Superior temporal gyrus (tissue), 1 donor: ENCODE results near the gene QKI.
"Not testable (repeated sequence)": the region's sequence is repeated elsewhere in the genome, so short reads cannot be mapped to it uniquely, and the experiment has no call there.

Experiments used
- DNase-seq: peaks from one replicate; pipeline ENCODE4 v3.0.0-alpha.2; 2016; ENCODE audit errors: extremely low spot score

QKI gene

GRCh38 chr6:163414946-163415619 is 565 bp downstream of the QKI start:
- DNase-seq = no peak

DNA sequence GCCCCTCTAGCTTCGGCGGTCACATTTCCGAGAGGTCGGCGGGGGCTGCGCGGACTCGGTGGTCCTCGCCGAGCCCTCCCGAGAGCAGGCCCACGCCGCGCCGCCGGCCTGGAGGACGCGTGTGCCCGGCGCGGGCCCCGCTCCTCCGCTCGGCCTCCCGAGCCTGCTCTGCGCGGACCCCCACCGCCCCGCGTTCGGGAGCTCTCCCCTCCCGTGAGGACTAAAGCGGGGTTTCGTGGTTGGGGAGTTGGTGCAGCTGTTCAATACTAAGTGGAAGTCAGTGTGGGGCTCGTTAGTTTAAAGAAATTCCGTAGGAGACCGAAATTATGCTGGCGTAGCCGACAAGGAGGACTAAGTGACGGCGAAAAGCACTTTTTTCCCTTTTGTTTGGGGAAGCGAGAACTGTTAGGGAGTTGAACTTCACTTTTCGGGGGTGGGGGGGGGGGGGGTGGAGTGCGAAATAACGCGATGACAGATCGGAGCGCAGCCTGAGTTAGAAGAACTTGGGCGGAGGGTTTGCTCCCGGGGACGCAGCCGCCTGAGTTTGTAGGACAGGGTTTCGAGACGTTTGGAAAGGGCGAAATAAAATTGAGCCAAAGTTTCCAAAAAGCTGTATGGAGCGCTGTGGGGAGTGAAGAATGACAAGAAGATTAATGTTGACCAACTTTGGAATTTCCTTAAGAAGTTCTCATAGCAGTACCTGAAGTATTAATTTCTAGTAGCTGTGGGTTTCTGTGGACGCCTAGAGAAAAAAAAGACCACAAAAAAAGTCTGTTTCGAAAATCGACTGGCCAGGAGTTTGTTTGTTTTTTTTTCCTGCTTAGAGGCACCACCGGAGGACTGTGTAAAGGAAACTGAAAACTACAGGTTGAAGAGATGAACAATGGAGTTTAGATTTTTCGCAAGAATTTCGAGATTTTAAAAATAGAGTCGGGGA is 1.4 kb downstream of the QKI start:
- peak; percentile 69 for DNase-seq

- DNase-seq = peak; percentile 96
Observed at GRCh38 chr6:163416557-163417253, 2.2 kb downstream of the QKI start.

- DNase-seq = peak; percentile 71
Observed at GRCh38 chr6:163417595-163417994, 3.1 kb downstream of the QKI start.

- peak; percentile 66 for DNase-seq
Observed at GRCh38 chr6:163418311-163419029, 4.0 kb downstream of the QKI start.

GRCh38 chr6:163419413-163420288 is 5.1 kb downstream of the QKI start:
- DNase-seq = peak; percentile 79

GRCh38 chr6:163420289-163420614 is 5.7 kb downstream of the QKI start:
- DNase-seq = peak; percentile 54

DNA sequence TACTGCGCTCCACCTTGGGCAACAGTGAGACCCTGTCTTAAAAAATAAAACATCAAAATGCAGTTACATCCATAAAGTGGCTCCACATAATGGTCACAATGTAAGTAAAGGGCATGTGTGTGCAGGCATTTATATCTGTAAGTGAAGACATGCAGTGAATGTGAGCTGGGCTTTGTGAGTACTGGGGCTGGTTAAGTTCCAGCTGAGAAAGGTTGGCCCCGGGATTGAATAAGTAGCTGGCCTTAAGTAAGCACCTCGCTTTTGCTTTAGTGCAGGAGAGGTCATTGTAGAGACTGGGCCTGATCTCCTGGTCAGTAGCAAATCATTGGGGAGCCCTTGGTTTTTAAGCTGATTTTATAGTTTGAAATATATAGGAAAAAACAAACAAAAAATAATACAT is 8.0 kb downstream of the QKI start:
- DNase-seq = peak; percentile 27

DNA sequence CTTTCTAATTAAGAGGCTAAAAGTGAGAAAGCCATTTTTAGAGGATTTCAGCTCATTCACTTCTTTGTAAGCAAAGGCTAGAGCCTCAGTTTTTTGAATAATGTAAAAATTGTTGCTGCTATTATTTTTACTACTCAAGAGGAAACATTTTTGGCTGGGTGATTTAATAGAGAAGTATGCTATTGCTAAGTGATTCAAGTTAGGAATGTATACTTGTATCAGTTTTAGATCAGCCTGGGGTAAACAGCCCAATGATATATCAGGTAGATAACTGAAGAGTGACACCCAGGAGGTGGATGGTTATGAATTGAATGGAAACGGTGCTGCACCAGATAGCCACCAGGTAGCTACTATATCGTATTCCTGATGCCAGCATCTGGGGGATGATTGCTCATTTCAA is 9.2 kb downstream of the QKI start:
- DNase-seq = peak; percentile 35

DNA sequence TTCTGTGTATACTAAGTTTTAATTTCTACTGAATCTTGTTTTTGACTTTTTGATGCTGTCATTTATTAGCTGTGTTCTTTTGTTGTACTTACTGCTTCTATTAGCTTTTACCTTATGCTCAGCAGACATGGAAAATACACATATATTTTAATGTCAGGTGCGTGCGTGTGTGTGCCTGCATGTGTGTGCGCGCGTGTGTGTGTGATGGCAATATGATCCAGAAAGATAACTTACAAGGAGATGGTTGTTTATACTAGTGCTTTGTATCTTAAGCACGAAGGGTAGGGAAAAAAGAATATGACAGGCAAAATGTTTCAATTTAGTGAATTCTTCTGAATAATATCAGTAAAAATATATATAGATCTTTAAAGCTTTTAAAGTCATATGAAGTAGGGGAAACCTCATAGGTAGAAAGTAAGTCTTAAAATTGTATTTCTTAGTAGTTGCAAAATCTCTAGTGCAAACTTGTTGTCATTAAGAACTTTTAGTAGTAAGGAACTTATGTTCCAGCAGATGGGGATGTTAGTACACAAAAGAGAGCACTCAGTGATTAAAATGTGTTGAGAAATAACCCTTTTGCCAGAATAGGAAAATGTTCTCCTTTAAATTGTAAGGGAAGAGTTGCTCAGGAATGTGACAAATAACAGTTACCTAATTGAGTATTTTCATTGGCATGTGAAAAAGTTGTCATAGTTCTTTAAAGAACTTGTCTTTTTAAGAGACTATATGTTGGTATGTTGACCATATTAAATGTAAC is 13.2 kb downstream of the QKI start:
- no peak for DNase-seq

DNA sequence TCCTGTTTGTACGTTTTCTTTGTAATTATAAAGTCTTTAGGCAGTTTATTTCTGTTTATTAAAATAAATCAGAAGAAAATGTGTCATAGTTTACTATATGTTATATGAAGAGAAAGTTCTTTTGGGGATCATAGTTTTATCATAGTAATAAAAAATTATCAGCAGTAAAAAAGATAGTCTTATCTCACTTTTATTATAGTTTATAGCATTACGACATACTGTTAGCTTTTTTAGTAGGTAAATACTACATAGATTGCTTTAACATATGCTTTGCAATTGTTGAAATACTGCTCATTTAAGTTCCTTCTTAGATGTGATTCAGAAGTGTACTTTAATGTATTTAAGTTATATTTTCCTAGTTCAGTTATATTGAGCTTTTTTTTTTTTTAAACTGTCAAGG is 13.9 kb downstream of the QKI start:
- no peak for DNase-seq

DNA sequence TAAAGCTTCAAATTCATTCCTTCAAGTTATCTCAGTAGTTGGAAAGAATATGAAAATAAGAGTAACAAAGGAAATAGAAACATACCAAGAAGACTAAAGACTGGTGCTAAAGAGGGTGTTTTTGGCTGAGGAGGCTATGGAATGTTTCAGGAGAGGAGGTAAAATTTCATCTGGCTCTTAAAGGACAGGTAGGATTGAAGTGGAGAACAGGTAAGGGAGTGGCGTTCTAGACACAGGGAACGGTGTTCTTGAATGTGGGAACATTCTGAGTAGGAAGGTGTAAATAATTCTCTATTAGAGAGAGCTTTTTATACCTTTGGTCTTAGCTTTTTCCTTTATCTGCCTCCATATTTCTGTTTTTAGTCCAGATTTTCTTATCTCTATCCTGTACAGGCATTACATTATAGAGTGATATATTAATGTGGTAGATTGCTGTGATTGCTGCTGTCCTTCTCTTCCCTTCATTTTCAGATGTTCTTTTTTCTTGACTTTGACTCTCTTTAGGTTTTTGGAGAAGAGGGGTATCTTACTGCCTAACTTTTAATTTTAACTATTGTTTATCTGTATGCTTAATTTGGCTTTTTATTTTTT is 15.4 kb downstream of the QKI start:
- DNase-seq = no peak

GRCh38 chr6:163432300-163432699 is 17.8 kb downstream of the QKI start:
- no peak for DNase-seq

DNA sequence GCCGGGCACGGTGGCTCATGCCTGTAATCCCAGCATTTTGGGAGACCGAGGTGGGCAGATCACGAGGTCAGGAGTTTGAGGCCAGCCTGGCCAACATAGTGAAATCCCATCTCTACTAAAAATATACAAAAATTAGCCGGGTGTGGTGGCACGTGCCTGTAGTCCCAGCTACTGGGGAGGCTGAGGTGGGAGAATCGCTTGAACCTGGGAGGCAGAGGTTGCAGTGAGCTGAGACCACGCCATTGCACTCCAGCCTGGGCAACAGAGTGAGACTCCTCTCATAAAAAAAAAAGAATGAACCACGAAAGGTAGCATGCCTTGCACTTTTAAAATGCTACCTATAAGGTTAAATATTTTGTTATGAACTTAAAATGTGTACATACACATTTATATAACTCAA is 19.0 kb downstream of the QKI start:
- not testable (repeated sequence) for DNase-seq

GRCh38 chr6:163435023-163435422 is 20.5 kb downstream of the QKI start:
- DNase-seq = no peak

DNA sequence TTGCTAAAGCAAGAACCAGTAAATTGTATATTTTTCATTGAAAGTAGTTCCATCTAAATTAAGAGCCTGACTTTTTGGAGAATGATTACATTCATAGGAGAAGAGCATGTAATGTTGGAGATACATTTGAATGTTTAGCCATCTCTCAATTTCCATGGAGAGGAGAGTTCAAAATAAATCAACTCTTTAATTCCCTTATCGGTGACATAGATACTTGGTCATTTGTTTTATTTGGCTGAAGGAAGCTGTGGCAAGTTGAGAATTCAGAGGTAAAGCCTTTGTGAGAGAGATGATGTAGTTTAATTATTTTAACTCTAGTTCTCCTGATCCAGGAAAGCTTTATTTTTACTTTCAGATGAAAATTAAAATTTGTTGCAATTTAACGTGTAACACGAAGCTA is 22.3 kb downstream of the QKI start:
- no peak for DNase-seq

GRCh38 chr6:163437466-163437865 is 22.9 kb downstream of the QKI start:
- DNase-seq = no peak

GRCh38 chr6:163438298-163438939 is 23.9 kb downstream of the QKI start:
- no peak for DNase-seq

DNA sequence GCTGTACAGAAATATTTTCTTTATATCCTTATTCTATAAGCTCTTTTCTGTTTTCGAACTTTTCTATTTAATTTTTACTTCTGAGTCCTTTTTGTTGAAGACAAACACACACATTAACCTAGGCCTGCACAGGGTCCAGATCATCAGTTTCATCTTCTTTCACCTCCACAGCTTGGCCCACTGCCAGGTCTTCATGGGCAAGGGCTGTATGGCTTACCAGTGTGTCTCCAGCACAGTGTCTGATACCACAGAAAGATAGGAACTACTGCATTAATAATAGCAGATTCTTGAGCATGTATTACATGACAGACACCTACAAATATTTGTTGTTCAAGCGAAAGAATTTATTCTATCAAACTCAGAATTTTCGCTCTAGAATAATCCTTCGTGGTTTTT is 24.4 kb downstream of the QKI start:
- DNase-seq = no peak
